ENCODE data around the gene OMP. TPM values are rescaled to one million over a fixed set of nuclear protein-coding genes. Genes with fewer than 3 reads are reported as not detected.

Gene OMP
- total RNA-seq, 1 experiment from 2014 or later = not detected

DNA sequence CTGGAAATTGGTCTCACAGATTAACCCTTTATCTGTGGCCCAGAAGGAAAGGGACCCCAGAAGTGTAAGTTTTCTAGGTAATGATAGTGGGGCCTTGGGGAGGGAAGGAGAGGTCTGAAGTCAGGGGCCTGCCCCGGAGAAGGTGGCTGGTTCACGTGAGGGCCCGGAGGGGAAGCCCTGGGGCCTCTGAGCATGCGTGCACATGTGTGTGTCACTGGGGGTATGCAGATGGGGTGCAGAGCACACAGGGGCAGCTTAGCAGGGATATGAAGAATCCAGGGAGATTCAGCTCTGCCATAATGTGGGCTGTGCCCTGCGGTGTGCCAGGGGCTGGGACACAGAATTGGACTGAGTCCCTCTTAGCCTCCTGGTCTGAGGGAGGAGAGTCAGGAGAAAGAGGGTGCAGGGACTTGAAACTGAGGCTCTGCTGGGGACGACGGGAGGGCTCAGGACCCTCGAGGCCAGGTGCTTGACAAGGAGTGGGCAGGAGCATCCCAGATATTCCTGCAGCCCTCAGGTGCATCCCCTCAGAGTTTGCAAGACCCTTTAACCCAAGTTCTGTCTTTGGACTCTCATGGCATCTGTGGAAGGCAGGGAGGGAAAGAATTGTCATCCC is 40.9 kb downstream of the OMP start (continued):
- TF ChIP-seq, protein P1, sequence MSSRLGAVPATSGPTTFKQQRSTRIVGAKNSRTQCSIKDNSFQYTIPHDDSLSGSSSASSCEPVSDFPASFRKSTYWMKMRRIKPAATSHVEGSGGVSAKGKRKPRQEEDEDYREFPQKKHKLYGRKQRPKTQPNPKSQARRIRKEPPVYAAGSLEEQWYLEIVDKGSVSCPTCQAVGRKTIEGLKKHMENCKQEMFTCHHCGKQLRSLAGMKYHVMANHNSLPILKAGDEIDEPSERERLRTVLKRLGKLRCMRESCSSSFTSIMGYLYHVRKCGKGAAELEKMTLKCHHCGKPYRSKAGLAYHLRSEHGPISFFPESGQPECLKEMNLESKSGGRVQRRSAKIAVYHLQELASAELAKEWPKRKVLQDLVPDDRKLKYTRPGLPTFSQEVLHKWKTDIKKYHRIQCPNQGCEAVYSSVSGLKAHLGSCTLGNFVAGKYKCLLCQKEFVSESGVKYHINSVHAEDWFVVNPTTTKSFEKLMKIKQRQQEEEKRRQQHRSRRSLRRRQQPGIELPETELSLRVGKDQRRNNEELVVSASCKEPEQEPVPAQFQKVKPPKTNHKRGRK (CRISPR knock-in tag; IDR thresholded peaks at IDR 0.05; ENCODE audit: borderline replicate concordance) = no peak

DNA sequence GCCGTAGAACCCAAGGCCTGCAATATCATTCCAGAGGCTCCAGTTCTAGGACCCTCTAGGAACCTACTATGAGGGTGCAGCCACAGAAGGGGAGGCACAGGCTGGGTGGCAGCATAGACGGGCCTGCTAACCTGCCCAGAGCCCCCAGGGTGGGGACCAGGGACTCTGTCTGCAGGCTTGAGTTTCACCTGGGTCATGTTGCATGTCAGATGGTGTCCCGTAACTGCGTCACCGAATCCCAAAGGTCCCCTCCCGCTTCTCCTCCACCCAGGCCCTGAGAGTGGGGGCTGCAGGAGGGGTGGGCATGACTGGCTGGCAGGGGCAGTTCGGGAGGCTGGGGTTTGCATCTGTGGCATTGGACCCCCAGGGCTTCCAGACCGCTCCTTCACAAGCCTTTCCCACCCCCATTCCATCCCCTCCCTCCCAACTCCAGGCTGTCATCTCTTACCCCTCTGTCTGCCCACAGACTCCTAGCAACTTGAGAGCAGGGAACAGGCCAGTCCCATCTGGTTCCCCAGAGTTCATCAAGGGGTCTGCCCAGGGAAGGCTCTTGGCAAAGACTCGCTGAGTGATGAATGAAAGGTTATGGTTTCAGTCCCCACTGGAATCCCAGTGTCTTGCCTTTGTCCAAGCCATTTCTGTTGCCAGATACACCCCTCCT is 41.7 kb downstream of the OMP start:
- ATAC-seq = no peak
- TF ChIP-seq, protein P2, sequence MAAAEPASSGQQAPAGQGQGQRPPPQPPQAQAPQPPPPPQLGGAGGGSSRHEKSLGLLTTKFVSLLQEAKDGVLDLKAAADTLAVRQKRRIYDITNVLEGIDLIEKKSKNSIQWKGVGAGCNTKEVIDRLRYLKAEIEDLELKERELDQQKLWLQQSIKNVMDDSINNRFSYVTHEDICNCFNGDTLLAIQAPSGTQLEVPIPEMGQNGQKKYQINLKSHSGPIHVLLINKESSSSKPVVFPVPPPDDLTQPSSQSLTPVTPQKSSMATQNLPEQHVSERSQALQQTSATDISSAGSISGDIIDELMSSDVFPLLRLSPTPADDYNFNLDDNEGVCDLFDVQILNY (CRISPR knock-in tag; IDR thresholded peaks at IDR 0.05) = no peak
- TF ChIP-seq, protein P3, sequence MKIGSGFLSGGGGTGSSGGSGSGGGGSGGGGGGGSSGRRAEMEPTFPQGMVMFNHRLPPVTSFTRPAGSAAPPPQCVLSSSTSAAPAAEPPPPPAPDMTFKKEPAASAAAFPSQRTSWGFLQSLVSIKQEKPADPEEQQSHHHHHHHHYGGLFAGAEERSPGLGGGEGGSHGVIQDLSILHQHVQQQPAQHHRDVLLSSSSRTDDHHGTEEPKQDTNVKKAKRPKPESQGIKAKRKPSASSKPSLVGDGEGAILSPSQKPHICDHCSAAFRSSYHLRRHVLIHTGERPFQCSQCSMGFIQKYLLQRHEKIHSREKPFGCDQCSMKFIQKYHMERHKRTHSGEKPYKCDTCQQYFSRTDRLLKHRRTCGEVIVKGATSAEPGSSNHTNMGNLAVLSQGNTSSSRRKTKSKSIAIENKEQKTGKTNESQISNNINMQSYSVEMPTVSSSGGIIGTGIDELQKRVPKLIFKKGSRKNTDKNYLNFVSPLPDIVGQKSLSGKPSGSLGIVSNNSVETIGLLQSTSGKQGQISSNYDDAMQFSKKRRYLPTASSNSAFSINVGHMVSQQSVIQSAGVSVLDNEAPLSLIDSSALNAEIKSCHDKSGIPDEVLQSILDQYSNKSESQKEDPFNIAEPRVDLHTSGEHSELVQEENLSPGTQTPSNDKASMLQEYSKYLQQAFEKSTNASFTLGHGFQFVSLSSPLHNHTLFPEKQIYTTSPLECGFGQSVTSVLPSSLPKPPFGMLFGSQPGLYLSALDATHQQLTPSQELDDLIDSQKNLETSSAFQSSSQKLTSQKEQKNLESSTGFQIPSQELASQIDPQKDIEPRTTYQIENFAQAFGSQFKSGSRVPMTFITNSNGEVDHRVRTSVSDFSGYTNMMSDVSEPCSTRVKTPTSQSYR (CRISPR knock-in tag; IDR thresholded peaks at IDR 0.05) = no peak
- TF ChIP-seq, protein P4, sequence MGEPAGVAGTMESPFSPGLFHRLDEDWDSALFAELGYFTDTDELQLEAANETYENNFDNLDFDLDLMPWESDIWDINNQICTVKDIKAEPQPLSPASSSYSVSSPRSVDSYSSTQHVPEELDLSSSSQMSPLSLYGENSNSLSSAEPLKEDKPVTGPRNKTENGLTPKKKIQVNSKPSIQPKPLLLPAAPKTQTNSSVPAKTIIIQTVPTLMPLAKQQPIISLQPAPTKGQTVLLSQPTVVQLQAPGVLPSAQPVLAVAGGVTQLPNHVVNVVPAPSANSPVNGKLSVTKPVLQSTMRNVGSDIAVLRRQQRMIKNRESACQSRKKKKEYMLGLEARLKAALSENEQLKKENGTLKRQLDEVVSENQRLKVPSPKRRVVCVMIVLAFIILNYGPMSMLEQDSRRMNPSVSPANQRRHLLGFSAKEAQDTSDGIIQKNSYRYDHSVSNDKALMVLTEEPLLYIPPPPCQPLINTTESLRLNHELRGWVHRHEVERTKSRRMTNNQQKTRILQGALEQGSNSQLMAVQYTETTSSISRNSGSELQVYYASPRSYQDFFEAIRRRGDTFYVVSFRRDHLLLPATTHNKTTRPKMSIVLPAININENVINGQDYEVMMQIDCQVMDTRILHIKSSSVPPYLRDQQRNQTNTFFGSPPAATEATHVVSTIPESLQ (CRISPR knock-in tag; IDR thresholded peaks at IDR 0.05) = no peak
- TF ChIP-seq NFYB (CRISPR knock-in tag; conservative IDR thresholded peaks at IDR 0.05; ENCODE audit: low read depth) (no peak), TP53 (CRISPR knock-in tag; IDR thresholded peaks at IDR 0.05) (no peak), ELF4 (CRISPR knock-in tag; IDR thresholded peaks at IDR 0.05; ENCODE audit: low read depth) (no peak)
- TF ChIP-seq, protein P5, sequence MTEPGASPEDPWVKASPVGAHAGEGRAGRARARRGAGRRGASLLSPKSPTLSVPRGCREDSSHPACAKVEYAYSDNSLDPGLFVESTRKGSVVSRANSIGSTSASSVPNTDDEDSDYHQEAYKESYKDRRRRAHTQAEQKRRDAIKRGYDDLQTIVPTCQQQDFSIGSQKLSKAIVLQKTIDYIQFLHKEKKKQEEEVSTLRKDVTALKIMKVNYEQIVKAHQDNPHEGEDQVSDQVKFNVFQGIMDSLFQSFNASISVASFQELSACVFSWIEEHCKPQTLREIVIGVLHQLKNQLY (CRISPR knock-in tag; IDR thresholded peaks at IDR 0.05) = no peak
- TF ChIP-seq, protein P6, sequence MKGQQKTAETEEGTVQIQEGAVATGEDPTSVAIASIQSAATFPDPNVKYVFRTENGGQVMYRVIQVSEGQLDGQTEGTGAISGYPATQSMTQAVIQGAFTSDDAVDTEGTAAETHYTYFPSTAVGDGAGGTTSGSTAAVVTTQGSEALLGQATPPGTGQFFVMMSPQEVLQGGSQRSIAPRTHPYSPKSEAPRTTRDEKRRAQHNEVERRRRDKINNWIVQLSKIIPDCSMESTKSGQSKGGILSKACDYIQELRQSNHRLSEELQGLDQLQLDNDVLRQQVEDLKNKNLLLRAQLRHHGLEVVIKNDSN (CRISPR knock-in tag; IDR thresholded peaks at IDR 0.05) = no peak
- TF ChIP-seq, protein P7, sequence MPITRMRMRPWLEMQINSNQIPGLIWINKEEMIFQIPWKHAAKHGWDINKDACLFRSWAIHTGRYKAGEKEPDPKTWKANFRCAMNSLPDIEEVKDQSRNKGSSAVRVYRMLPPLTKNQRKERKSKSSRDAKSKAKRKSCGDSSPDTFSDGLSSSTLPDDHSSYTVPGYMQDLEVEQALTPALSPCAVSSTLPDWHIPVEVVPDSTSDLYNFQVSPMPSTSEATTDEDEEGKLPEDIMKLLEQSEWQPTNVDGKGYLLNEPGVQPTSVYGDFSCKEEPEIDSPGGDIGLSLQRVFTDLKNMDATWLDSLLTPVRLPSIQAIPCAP (CRISPR knock-in tag; IDR thresholded peaks at IDR 0.05) = no peak
- TF ChIP-seq, protein P8, sequence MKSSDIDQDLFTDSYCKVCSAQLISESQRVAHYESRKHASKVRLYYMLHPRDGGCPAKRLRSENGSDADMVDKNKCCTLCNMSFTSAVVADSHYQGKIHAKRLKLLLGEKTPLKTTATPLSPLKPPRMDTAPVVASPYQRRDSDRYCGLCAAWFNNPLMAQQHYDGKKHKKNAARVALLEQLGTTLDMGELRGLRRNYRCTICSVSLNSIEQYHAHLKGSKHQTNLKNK (CRISPR knock-in tag; IDR thresholded peaks at IDR 0.05) = no peak
- POLR2A ChIA-PET = no interaction called here
- peaks cover 32% of the 10 kb centered on the region for H3K4me1 Mint-ChIP-seq
- DNase-seq (ENCODE audit: low spot score) = no peak
- H3K27ac Mint-ChIP-seq = no peak overlapping the region
- CTCF ChIA-PET = interaction anchor here (1.1 to 2.0 kb wide), 5 partner anchors 17 to 54 kb away, joined by 3 to 6 read pairs (median 4); partner anchors contain the start of gene MYO7A
- H3K27me3 Mint-ChIP-seq (ENCODE audit: low read depth) = peaks cover 9% of the 10 kb centered on the region
- no peaks in the 10 kb centered on the region for H3K9me3 Mint-ChIP-seq
- H3K4me3 Mint-ChIP-seq = no peak overlapping the region
- H3K36me3 Mint-ChIP-seq = no peaks in the 10 kb centered on the region
